ENCODE data around the gene ELL.

ELL gene

GRCh38 chr19:18441804-18442788 is 79.8 kb downstream of the ELL start:
- no peak for TF ChIP-seq CTCF (IDR thresholded peaks at IDR 0.05; ENCODE audit: extremely low read depth, missing control alignments)
- no peak for DNase-seq (ENCODE audit: low spot score)

DNA sequence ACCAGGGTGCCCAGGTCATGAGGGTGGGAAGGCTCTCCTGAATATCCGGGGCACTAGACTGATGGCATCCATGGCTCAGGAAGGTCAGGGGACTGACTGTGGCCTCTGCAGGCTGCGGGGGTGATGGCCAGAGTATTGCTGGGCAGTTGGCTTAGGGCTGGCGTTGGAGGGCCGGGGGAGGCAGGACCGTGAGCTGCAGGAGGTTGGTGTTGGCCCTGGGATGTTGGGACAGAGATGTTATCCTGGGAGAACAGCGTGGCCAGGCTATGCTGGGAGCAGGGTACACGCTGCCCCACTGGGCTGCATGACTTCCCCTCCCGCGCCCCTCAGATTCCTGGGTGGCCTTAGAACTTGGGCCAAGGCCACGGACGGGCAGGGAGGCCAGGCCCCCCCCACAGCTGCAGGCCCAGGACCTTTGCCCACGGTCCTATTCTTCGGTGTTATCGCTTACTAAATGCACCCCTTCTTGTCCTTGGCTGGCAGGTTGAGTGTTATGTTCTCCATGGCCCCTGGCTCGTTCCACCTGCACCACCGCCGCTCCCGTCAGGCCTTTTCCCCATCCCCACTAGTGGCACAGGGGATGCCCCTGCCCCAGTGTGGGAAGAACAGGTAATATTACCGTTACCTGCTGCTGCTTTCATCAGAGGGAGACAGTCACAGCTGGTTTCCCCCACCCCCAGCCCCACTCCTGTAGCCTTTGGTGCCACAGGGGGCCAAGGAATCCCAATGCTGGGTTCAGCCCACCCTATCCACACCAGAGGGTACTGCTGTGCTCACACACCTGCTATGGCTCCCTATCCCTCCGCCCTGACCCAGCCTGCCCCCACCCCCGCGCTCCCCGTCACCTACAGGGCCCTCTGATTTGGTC is 80.7 kb downstream of the ELL start:
- DNase-seq (ENCODE audit: low spot score), result no peak
- no peak for TF ChIP-seq CTCF (IDR thresholded peaks at IDR 0.05; ENCODE audit: extremely low read depth, missing control alignments)

GRCh38 chr19:18440415-18440877 is 81.4 kb downstream of the ELL start:
- DNase-seq (ENCODE audit: low spot score), result no peak
- TF ChIP-seq CTCF (IDR thresholded peaks at IDR 0.05; ENCODE audit: extremely low read depth, missing control alignments), result peak; percentile 42

GRCh38 chr19:18439910-18440237 is 82.0 kb downstream of the ELL start:
- no peak for DNase-seq (ENCODE audit: low spot score)
- no peak for TF ChIP-seq CTCF (IDR thresholded peaks at IDR 0.05; ENCODE audit: extremely low read depth, missing control alignments)

DNA sequence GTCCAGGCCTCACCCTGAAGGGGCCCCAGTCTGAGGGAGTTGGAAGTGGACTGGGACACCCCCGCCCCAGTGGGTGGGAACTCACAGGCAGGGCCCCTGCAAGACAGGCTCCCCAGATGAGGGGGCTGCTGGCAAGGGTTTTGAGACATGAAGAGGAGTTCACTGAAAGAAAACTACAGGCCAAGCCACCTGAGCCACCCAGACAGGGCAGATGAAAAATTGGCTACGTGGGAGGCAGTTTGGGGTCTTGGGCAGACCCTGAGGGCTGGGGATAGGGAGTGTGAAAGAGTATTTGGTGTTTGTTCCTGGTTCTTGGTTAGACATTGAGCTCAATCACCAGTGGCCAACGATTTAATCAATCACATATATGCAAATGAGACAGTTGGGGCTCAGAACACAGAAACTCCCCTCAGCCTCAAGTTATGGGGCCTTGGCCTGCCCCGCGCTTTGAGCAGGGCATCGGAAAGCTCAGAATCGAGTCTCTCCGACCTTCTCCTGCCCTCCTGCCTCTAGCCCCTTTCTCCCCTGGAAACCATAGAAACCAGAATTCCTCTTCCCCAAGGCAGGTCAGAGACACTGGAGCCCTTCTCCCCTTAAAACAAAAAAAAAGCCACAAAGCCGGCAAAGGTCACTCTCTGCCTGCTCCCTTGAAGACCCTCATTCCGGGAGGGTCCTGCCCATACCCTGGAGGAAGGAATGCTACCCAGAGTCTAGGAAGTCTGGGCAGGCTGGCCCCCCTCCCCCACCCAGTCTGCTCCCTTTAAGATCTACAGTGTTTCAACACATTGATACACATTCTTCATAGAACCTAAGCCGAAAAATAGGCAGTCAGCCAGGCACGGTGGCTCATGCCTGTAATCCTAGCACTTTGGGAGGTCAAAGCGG is 82.6 kb downstream of the ELL start:
- no peak for TF ChIP-seq CTCF (IDR thresholded peaks at IDR 0.05; ENCODE audit: extremely low read depth, missing control alignments)
- DNase-seq (ENCODE audit: low spot score), result no peak

DNA sequence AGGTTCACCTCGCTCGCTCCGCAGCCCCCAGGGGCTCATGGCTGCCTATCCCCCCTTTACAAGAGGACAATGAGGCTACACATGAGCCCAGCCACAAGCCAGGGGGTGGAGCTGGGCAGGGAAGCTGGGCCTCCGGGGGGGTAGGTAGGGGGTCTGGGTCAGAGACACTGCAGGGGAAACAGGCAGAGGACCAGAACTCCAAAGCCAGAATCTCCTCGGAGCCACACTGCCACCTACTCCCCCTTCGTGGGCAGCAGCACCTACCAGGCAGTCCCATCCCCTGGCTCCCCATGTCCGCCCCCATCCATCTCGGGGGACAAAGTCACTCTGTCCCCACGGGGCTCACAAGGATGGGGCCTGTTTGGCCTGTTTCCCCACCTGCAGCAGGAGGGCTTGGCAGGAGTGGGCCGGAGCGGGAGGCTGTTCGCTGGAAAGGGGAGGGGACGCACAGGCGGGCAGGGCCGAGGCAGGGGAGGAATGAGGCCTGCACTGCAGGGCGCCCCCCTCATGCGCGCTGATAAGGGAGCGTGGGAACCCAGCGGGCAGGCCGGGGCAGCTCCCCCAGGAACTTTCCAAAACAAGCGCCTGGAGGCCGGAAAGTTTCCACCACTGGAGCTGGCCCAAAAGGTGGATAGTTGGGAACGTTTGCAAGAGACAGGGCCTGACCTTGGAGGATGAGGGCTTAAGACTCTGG is 83.4 kb downstream of the ELL start:
- TF ChIP-seq CTCF (IDR thresholded peaks at IDR 0.05; ENCODE audit: extremely low read depth, missing control alignments), result no peak
- DNase-seq (ENCODE audit: low spot score), result no peak

Data from GM20000 (cell line).